Measurements from ENCODE around the gene CAPN14.

The CAPN14 gene

GRCh38 chr2:31148514-31148913, 68.8 kb downstream of the CAPN14 start:
- TF ChIP-seq KLF16 (tag by site-specific recombination; IDR thresholded peaks at IDR 0.05) (no peak), ZNF660 (tag by site-specific recombination; IDR thresholded peaks at IDR 0.05) (no peak), ZNF707 (tag by site-specific recombination; IDR thresholded peaks at IDR 0.05) (no peak), BCL11B (tag by site-specific recombination; IDR thresholded peaks at IDR 0.05; ENCODE audit: low read depth) (no peak), ZBTB10 (tag by site-specific recombination; IDR thresholded peaks at IDR 0.05) (no peak), ZBTB11 (tag by site-specific recombination; conservative IDR thresholded peaks at IDR 0.05; ENCODE audit: low read depth) (no peak), ZNF670 (tag by site-specific recombination; IDR thresholded peaks at IDR 0.05; ENCODE audit: low read depth) (no peak), ZNF24 (tag by site-specific recombination; IDR thresholded peaks at IDR 0.05) (no peak), ZEB2 (tag by site-specific recombination; IDR thresholded peaks at IDR 0.05) (no peak), ZNF792 (tag by site-specific recombination; IDR thresholded peaks at IDR 0.05) (no peak)

GRCh38 chr2:31147645-31148044, 69.7 kb downstream of the CAPN14 start:
- Histone ChIP-seq H3K4me3 (ENCODE audit: low read depth, low read length) (no peak overlapping the region), H3K9me3 (ENCODE audit: control insufficient read depth, insufficient read depth, low read depth, low read length) (no peaks in the 10 kb centered on the region), H3K4me1 (ENCODE audit: control insufficient read depth, insufficient read depth, low read length) (no peaks in the 10 kb centered on the region), H3K27ac (ENCODE audit: extremely low read depth, low read depth, low read length) (no peak overlapping the region), H3K36me3 (ENCODE audit: control insufficient read depth in 2 of 2, insufficient read depth in 1 of 2, low read length in 2 of 2) (no peaks in the 10 kb centered on the region)
- CTCF ChIA-PET, result no interaction called here
- POLR2A ChIA-PET, result no interaction called here
- no peak for TF ChIP-seq ZNF518A (tag by site-specific recombination; conservative IDR thresholded peaks at IDR 0.05; ENCODE audit: low read depth)

More at GRCh38 chr2:31148514-31148913, 68.8 kb downstream of the CAPN14 start:
- POLR2A ChIA-PET, result no interaction called here
- Histone ChIP-seq H3K9me3 (ENCODE audit: control insufficient read depth, insufficient read depth, low read depth, low read length) (no peaks in the 10 kb centered on the region), H3K4me3 (ENCODE audit: low read depth, low read length) (no peak overlapping the region), H3K27ac (ENCODE audit: extremely low read depth, low read depth, low read length) (no peak overlapping the region), H3K4me1 (ENCODE audit: control insufficient read depth, insufficient read depth, low read length) (no peaks in the 10 kb centered on the region), H3K36me3 (ENCODE audit: control insufficient read depth in 2 of 2, insufficient read depth in 1 of 2, low read length in 2 of 2) (no peaks in the 10 kb centered on the region)
- CTCF ChIA-PET, result interaction anchor here (0.7 kb wide), 1 partner anchor 10 kb away, joined by 3 read pairs; the partner anchor contains the start of gene GALNT14
